Epithelial cell of proximal tubule (primary cell): ENCODE results near the gene STAM2. TPM values are rescaled to one million over a fixed set of nuclear protein-coding genes. Genes with fewer than 3 reads are reported as not detected.
A peak's percentile ranks its signal among the peaks of the same experiment; 100 is the strongest.
"Not testable (repeated sequence)": the region's sequence is repeated elsewhere in the genome, so short reads cannot be mapped to it uniquely, and the experiment has no call there.

Experiments used
- DNase-seq: peaks from one replicate; pipeline ENCODE4 v3.0.0-alpha.2; 2011; ENCODE audit warnings: low read depth
- H3K4me3 ChIP-seq: 2 replicates; pipeline ENCODE4 v1.5.1; 2011; ENCODE audit warnings: low read depth, mild to moderate bottlenecking, low read length
- CTCF ChIP-seq: conservative IDR thresholded peaks from 2 replicates; pipeline ENCODE4 v1.5.1; 2012; ENCODE audit warnings: low read depth, mild to moderate bottlenecking, low read length
- total RNA-seq: library from RNA; depleted of rRNA; stranded (reverse); fragments of >200 nt; gene quantifications from 2 replicates; pipeline ENCODE4 v1.2.3, GENCODE V29; 2015

STAM2 gene
- total RNA-seq, 1 donor from 2014 or later, result 18.7 TPM

- H3K4me3 ChIP-seq, result no peak overlapping the region
- TF ChIP-seq CTCF, result no peak
- DNase-seq, result no peak
Measured at GRCh38 chr2:152122161-152122560, 53.4 kb downstream of the STAM2 start.

- TF ChIP-seq CTCF, result no peak
- no peak for DNase-seq
- H3K4me3 ChIP-seq, result no peak overlapping the region
Measured at GRCh38 chr2:152120430-152120829, 55.1 kb downstream of the STAM2 start.

GRCh38 chr2:152115952-152116351, 59.6 kb downstream of the STAM2 start:
- peak; percentile 28 for TF ChIP-seq CTCF
- no peak for DNase-seq
- no peak overlapping the region for H3K4me3 ChIP-seq

GRCh38 chr2:152114366-152114765, 61.2 kb downstream of the STAM2 start:
- TF ChIP-seq CTCF, result no peak

GRCh38 chr2:152107140-152107539, 68.4 kb downstream of the STAM2 start:
- not testable (repeated sequence) for H3K4me3 ChIP-seq, DNase-seq

More at GRCh38 chr2:152114366-152114765, 61.2 kb downstream of the STAM2 start:
- no peak overlapping the region for H3K4me3 ChIP-seq
- DNase-seq, result no peak

GRCh38 chr2:152106464-152106863, 69.1 kb downstream of the STAM2 start:
- H3K4me3 ChIP-seq, result no peak overlapping the region
- no peak for DNase-seq
- no peak for TF ChIP-seq CTCF

- DNase-seq, result no peak
- H3K4me3 ChIP-seq, result no peak overlapping the region
- TF ChIP-seq CTCF, result no peak
Measured at GRCh38 chr2:152103271-152103670, 72.3 kb downstream of the STAM2 start.

GRCh38 chr2:152100961-152101360, 74.6 kb downstream of the STAM2 start:
- no peak for TF ChIP-seq CTCF
- no peak overlapping the region for H3K4me3 ChIP-seq
- DNase-seq, result no peak
